B cell (primary cell): ENCODE data around the gene RTTN.

Experiments
- EZH2 ChIP-seq: IDR thresholded peaks from 2 replicates; pipeline ENCODE4 v1.6.1; 2012; ENCODE audit warnings: borderline replicate concordance, low read depth, mild to moderate bottlenecking, moderate library complexity, low read length; ENCODE audit not compliant: insufficient read depth, poor library complexity, severe bottlenecking
- TF ChIP-seq, protein P1 (sequence below): fragments of 200-600 bp; IDR thresholded peaks from one replicate; pipeline ENCODE4 v1.8.0; 2022; ENCODE audit warnings: antibody characterized with exemption, mild to moderate bottlenecking

DNA sequence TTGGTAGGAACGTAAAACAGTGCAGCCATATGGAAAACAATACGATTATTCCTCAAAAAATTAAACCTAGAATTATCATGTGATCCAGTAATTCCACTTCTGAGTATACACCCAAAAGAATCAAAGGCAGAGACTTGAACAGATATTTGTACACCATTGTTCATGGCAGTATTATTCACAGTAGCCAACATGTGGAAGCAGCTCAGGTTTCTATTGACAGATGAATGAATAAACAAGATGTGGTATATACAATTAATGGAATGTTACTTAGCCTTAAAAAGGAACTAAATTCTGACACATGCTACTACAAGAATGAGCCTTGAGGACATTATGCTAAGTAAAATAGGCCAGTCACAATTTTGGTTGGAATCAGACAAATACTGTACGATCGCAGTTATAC lies 14.2 kb upstream of the RTTN start:
- TF ChIP-seq, protein P1, sequence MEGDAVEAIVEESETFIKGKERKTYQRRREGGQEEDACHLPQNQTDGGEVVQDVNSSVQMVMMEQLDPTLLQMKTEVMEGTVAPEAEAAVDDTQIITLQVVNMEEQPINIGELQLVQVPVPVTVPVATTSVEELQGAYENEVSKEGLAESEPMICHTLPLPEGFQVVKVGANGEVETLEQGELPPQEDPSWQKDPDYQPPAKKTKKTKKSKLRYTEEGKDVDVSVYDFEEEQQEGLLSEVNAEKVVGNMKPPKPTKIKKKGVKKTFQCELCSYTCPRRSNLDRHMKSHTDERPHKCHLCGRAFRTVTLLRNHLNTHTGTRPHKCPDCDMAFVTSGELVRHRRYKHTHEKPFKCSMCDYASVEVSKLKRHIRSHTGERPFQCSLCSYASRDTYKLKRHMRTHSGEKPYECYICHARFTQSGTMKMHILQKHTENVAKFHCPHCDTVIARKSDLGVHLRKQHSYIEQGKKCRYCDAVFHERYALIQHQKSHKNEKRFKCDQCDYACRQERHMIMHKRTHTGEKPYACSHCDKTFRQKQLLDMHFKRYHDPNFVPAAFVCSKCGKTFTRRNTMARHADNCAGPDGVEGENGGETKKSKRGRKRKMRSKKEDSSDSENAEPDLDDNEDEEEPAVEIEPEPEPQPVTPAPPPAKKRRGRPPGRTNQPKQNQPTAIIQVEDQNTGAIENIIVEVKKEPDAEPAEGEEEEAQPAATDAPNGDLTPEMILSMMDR = no peak
- TF ChIP-seq EZH2 = no peak
